Transverse colon (tissue), 4 donors: Measurements from ENCODE around the gene NT5DC2. TPM values are rescaled to one million over a fixed set of nuclear protein-coding genes. Genes with fewer than 3 reads are reported as not detected.

ENCODE experiments used
- DNase-seq: peaks from one replicate; pipeline ENCODE4 v3.0.0-alpha.2; 2019
- H3K27ac ChIP-seq, 4 donors: fragments of 200-600 bp; sonication (generic); 2 replicates each; pipeline ENCODE4 v1.5.1; 2016 to 2018; ENCODE audit warnings: inconsistent platforms in 4 of 4
- H3K27me3 ChIP-seq: fragments of 200-600 bp; sonication (generic); 2 replicates; pipeline ENCODE4 v1.5.1; 2017; ENCODE audit warnings: inconsistent platforms
- H3K36me3 ChIP-seq, 4 donors: fragments of 200-600 bp; sonication (generic); 2 replicates each; pipeline ENCODE4 v1.5.1; 2017 to 2019; ENCODE audit warnings: inconsistent platforms in 4 of 4
- H3K4me1 ChIP-seq, 4 donors: fragments of 200-600 bp; sonication (generic); 2 replicates each; pipeline ENCODE4 v1.5.1; 2017 to 2020; ENCODE audit warnings: inconsistent platforms in 4 of 4
- H3K4me3 ChIP-seq, 4 donors: fragments of 200-600 bp; sonication (generic); 1 replicate in 1 of 4; 2 replicates in 3 of 4; pipeline versions ENCODE4 v1.5.1 to v1.6.1; 2017 to 2019; ENCODE audit warnings: inconsistent platforms in 4 of 4
- H3K9me3 ChIP-seq, 2 donors: fragments of 200-600 bp; sonication (generic); 2 replicates each; pipeline ENCODE4 v1.5.1; 2017 to 2019; ENCODE audit warnings: inconsistent platforms in 2 of 2
- EP300 ChIP-seq: sonication (generic); formaldehyde crosslinking; IDR thresholded peaks from one replicate; pipeline ENCODE4 v1.6.1; 2017; ENCODE audit warnings: antibody characterized with exemption, low read depth
- POLR2A ChIP-seq: fragments of 450-650 bp; IDR thresholded peaks from one replicate; pipeline ENCODE4 v1.6.1; 2016; ENCODE audit warnings: antibody characterized with exemption, mild to moderate bottlenecking, moderate library complexity
- POLR2AphosphoS5 ChIP-seq, 3 donors: sonication (generic); formaldehyde crosslinking; IDR thresholded peaks; one replicate each; pipeline ENCODE4 v1.6.1; 2016; ENCODE audit warnings: antibody characterized with exemption in 3 of 3
- WGBS, 2 donors: methylation state at CpG; one replicate each; pipeline ENCODE4 v1.1.5; 2018; ENCODE audit warnings: low coverage in 1 of 2; 5-methylcytosine and 5-hydroxymethylcytosine counted together
- in situ Hi-C, 4 donors: fragments of 200-750 bp; cut with MboI; loops; one replicate each; pipeline versions ENCODE4 v1.15.0 to v1.15.1; 2017; ENCODE audit warnings: low sequenced_read_pairs in 3 of 4, low pct_ligation_motif_present in 1 of 4, low pct_unique_long_range_greater_than_20kb in 1 of 4
- intact Hi-C: fragments of 100-400 bp; cut with DNase I; formaldehyde crosslinking; loops from one replicate; pipeline ENCODE4 v1.15.1; 2023; ENCODE audit warnings: low total_unique reads
- total RNA-seq, 4 donors: library from RNA; depleted of rRNA; stranded (reverse); fragments of >200 nt; gene quantifications; one replicate each; pipeline ENCODE4 v1.1.0, GENCODE V29; 2016
- TF ChIP-seq, protein P1 (sequence below), 5 experiments: fragments of 200-600 bp in 3 of 5; fragments of 450-650 bp in 2 of 5; sonication (generic) in 3 of 5; IDR thresholded peaks; 1 replicate in 2 of 5; 2 replicates in 3 of 5; pipeline ENCODE4 v1.5.1; 2016 to 2017; ENCODE audit warnings: antibody characterized with exemption in 5 of 5, inconsistent platforms in 3 of 5, mild to moderate bottlenecking in 2 of 5, moderate library complexity in 1 of 5

Gene NT5DC2
- total RNA-seq, 4 donors from 2014 or later: 5.5 to 16.7 (median 14.9) TPM; not detected in 1

DNA sequence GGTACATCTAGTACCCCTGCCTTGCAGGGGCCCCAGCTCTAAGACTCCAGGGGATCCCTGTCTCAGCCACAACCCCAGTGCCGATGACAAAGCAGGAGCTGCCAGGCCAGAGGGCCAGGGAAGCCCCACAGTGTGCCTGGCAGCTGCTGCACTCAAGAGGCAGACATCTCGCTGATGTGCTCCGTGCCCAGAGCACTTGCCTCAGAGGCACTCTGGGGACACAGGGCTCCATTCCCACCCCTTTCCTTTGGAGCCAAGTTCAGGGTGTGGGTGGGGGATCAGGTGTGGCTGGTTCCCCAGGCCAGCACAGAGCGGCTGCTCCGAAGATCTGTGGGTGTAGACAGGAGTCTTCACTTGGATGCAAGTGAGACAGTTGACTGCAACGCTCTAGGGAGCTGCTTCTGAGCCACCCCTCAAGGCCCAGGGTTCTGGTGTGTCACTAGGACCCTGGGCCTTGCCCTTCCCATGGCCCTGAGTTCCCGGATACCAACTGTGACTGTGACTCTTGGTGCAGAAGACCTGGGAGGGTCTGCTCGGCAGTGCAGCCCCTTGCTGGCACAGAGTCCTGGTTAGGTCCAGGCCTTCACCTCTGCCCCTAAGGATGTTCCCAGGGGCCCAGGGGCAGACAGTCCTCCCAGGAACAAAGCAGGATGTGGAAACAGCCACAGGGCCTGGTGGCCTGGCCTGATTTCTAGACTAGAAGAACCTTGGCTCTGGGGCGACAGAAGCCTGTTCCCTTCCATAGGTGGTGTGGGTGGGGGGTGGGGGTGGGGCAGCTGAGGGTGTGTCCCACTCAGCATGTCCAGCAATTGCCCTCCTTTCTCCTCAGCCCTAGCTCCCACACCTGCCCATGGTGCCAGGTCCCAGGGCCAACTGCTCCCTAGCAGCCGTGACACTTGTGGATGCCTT is 2.5 kb downstream of the NT5DC2 start:
- Histone ChIP-seq H3K9me3 (no peaks in the 10 kb centered on the region), H3K27me3 (no peaks in the 10 kb centered on the region), H3K4me3 (no peak overlapping the region), H3K27ac (no peak overlapping the region), H3K4me1 (peaks cover 8 to 29% (median 19%) of the 10 kb centered on the region in 4 donors), H3K36me3 (no peaks in the 10 kb centered on the region)
- intact Hi-C loops (no loop called here), in situ Hi-C loops (no loop called here)
- WGBS, 2 donors: 90% methylated on average over 10 of the region's 10 CpGs; no CpG with 5 or more reads in 1 of the 2 donors
- TF ChIP-seq, protein P1, sequence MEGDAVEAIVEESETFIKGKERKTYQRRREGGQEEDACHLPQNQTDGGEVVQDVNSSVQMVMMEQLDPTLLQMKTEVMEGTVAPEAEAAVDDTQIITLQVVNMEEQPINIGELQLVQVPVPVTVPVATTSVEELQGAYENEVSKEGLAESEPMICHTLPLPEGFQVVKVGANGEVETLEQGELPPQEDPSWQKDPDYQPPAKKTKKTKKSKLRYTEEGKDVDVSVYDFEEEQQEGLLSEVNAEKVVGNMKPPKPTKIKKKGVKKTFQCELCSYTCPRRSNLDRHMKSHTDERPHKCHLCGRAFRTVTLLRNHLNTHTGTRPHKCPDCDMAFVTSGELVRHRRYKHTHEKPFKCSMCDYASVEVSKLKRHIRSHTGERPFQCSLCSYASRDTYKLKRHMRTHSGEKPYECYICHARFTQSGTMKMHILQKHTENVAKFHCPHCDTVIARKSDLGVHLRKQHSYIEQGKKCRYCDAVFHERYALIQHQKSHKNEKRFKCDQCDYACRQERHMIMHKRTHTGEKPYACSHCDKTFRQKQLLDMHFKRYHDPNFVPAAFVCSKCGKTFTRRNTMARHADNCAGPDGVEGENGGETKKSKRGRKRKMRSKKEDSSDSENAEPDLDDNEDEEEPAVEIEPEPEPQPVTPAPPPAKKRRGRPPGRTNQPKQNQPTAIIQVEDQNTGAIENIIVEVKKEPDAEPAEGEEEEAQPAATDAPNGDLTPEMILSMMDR (IDR thresholded peaks at IDR 0.05): no peak
- no peak for TF ChIP-seq EP300
- no peak for TF ChIP-seq POLR2A
- no peak for TF ChIP-seq POLR2AphosphoS5 (IDR thresholded peaks at IDR 0.05)
- no peak for DNase-seq

DNA sequence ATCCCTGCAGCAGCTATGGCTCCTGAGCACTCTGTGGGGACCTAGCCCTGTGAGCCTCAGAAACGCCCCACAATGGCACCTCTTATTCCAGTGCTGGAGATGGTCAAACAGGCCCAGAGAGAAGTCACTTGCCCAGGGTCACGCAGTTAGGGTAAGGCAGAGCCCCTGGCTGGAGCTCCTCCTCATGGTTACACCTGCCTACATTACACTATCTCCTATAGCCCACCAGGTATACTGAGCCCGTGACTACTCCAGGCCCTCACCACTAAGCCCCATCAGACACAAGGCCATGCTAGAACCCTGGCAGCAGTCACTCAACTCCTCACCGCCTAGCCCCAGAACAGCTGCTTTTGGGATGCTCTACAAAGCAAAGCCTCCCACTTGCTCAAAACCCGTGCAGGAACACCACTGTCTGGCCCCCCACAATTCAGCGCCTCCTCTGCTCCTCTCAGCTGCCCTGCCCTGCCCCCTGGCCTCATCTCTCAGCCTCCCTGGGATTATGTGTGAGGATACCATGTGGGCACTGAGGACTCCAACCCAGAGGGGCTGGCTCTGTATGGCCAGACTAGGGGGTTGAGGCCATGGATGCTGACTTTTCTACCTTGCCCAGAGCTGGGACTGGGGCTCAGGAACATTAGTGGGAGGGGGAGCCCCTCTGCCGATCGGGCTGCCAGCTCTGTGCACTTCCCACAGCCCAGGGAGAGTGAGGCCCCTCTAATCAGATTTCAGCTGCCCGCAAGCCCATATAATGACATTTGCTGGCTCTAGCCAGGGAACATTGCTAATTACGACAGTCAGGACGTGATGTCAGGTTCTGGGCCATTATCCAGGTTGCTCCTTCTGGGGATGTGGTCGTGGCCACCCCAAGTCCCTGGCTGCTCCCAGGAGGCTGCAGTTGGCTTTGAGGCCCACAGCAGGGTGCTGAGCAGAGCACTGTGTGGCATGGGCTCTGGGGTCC is 4.0 kb downstream of the NT5DC2 start:
- in situ Hi-C loops (no loop called here), intact Hi-C loops (no loop called here)
- Histone ChIP-seq H3K4me1 (peaks cover 4 to 20% (median 12%) of the 10 kb centered on the region in 4 donors), H3K36me3 (no peaks in the 10 kb centered on the region), H3K9me3 (no peaks in the 10 kb centered on the region), H3K4me3 (no peak overlapping the region), H3K27me3 (no peaks in the 10 kb centered on the region), H3K27ac (no peak overlapping the region)
- peak; percentile 7 for DNase-seq
- TF ChIP-seq, protein P1 (IDR thresholded peaks at IDR 0.05): no peak
- TF ChIP-seq EP300: no peak
- no peak for TF ChIP-seq POLR2A
- no peak for TF ChIP-seq POLR2AphosphoS5 (IDR thresholded peaks at IDR 0.05)
- WGBS, 2 donors: 88 to 89% methylated on average over 3 to 12 of the region's 12 CpGs

DNA sequence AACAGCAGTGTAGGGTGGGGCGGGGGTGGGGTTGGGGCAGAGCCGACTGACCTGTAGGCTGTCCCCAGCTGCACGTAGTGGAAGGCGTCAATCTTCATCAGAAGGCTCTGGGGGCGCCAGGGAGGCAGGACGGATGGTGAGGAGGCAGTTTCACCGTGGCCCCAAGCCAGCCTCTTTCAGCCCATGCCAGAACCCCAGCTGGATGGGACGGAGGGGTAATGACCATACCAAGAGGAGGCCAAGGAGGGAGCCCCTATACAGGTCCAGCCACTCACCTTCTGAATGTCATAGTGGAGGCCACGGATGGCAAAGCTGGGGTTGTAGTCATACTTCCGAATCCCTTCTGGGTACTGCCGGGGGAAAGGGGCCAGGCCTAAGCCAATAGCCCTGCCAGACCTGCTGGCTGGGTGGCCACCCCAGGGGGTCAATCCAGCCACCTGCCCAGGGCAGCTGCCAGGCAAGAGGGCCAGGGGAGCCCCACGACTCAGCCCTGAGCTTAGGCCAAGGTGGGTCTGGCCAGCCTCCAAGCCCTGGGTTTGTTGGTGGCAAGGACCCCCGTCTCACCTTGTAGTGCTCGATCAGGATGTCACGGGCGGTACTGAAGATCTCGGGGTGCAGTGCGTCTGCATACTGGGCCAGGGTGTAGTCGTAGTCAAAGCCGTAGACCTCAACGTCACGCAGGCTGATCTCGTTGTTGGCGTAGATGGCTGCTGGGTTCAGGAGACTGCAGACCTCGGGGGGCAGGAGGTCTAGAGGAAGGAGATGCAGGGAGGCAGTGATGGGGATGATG is 4.9 kb downstream of the NT5DC2 start:
- Histone ChIP-seq H3K4me3 (no peak overlapping the region), H3K36me3 (no peaks in the 10 kb centered on the region), H3K27me3 (no peaks in the 10 kb centered on the region), H3K9me3 (no peaks in the 10 kb centered on the region), H3K4me1 (peaks cover 4 to 12% (median 10%) of the 10 kb centered on the region in 4 donors), H3K27ac (no peak overlapping the region)
- intact Hi-C loops: no loop called here
- WGBS, 2 donors: 92% methylated on average over 24 of the region's 25 CpGs; no CpG with 5 or more reads in 1 of the 2 donors
- TF ChIP-seq EP300 (no peak), POLR2AphosphoS5 (IDR thresholded peaks at IDR 0.05) (no peak), POLR2A (no peak)
- TF ChIP-seq, protein P1 (IDR thresholded peaks at IDR 0.05): no peak
- in situ Hi-C loops: no loop called here
- peak; percentile 6 for DNase-seq
